NCI-H2196 treated with DMSO at 0.1 percent for 48 hours (cell line): ENCODE data around the gene TBCK.

Experiments used
- DNase-seq: peaks from one replicate; lab custom pipeline; 2025; ENCODE audit not compliant: unreplicated experiment; lab: John Stamatoyannopoulos, UW

Gene TBCK

GRCh38 chr4:105996845-105997244 lies 319.2 kb downstream of the TBCK start:
- DNase-seq = no peak

GRCh38 chr4:105994841-105995501 lies 321.0 kb downstream of the TBCK start:
- no peak for DNase-seq

- no peak for DNase-seq
Measured at GRCh38 chr4:105994061-105994460, 321.9 kb downstream of the TBCK start.

- no peak for DNase-seq
Measured at GRCh38 chr4:105992641-105993305, 323.2 kb downstream of the TBCK start.

GRCh38 chr4:105991726-105992125 lies 324.3 kb downstream of the TBCK start:
- no peak for DNase-seq
